IPS DF 4.7 (cell line): Measurements from ENCODE around the gene PCNX2.

Experiments
- DNase-seq: peaks from one replicate; pipeline ENCODE4 v3.0.0-alpha.2; 2013; ENCODE audit warnings: low spot score; ENCODE audit errors: extremely low read depth

The PCNX2 gene

DNA sequence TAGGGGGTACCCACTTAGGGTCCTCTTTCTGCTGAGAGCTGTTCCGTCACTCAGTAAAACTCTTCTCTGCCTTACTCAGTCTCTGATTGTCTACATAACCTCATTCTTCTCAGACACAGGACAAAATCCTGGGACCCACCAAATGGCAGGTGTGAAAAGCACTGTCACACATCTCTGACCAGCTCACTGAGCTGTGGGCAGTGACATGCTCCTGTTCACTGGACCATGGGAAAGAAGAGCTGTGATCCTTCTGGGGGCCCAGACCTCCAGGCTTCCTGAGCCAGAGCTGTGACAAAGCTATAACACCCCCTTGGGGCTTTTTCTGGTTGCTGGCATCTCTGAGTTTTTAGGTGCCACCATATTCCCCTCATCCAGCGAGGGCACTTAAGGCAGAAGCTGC is 229.4 kb downstream of the PCNX2 start:
- no peak for DNase-seq

DNA sequence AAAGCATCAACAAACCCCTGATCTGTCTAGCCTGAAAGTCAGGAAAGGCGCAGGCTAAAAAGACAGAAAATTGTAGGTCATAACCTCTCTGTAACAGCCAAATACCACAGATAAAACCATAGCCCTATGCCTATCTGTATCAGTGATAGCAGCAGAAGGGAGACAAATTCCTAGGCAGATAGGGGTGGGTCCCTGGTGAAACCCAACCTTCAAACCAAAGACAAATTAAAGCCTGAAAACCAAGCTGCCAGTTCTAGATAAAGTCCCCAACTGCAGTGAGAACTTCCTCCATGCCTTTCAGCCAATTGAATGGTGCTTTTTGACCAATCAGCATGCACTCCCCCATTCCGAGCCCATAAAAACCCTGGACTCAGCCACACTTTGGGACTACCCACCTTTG is 229.8 kb downstream of the PCNX2 start:
- no peak for DNase-seq

DNA sequence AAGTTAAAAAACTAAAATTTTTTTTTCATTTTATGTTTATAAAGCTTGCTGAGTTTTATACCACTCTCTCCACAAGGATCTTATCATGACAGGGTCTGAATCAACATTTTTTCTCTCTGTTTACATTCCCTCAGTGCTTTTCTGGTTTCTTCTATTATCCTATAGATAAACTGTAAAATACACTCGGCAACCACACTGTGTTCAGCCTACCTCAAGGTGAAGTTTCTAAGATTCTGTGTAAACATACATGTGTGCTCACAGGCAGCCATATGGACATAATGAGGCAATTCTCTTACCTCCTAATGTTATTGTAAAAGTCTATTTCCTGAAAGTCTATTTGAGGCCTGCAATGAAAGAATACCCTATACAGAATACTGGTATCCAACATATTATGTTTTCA is 230.5 kb downstream of the PCNX2 start:
- no peak for DNase-seq

DNA sequence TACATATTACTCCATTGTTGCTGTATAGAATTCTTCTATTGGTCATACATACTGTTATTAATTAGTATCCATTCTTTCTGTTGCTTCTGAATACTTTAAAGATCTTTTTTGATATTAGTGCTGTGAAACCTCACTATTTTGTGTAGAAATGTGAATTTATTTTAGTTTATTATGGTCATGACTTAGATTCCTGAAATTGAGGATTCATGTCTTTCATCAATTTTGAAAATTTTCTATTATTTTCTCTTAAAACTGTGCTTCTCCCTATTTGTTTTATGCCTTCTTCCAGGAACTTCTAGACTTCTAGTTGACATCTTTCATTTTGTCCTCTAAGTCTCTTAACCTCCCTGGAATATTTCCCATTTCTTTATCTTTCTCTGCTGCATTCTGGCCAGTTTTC is 232.1 kb downstream of the PCNX2 start:
- no peak for DNase-seq

DNA sequence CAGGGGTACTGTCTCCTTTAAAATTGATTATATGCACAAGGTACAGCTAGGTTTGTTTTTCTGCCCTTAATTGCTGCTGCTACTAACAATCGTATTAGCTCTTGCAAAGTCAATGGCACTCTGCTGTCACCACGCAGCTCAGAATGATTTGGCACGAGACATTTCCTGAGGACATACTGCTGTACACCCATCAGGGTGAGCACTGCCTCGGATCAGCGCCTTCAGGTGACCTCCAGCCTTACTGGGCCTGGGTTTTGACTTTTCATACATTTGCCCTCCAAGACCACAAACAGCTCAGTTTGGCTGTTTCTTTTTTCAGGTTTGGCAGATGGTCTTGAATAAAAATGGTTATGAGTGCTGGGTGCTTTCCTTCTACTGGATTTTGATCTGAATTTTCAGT is 234.3 kb downstream of the PCNX2 start:
- no peak for DNase-seq

DNA sequence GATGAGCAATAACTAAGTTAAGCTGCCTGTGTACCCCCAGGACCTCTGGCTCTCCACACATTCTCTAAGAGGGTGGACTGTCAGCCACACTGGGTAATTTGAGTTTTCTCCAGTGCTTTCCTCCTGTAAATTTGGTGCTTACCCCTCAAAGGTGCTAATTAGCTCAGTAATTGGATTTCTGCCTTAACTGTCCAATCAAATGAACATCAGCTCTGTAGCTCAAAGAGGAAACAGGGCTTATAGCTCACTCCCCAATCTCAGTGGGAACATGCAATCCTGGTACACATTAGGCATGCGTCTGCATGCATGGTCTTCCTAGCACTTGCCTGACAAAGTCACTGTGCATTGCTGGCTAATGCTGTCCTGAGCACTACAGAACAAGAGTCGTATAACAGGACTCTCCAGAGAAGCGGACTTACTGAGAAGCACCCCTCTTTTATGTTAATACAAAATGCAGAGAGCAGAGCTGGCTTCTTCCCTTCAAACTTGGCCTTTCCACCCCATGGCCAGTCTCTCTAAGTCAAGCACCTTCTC is 235.0 kb downstream of the PCNX2 start:
- no peak for DNase-seq

DNA sequence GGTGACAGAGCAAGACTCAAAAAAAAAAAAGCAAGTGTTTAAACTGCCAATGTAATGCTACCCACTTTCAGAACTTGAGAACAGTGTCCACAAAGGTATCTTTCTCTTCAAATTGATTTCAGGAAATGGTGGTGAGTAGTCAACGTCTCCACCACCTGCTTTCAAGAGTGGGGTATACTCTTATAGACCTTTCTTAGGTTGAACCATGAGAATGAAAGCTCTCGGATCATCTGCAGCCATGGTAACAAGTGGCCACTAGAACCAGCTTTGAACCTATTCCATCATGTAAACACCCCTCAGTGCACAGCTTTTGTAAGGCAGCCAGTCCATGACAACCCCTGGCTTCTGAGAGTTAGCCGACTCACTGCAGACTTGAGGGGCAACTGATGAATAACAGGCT is 237.7 kb downstream of the PCNX2 start:
- no peak for DNase-seq

DNA sequence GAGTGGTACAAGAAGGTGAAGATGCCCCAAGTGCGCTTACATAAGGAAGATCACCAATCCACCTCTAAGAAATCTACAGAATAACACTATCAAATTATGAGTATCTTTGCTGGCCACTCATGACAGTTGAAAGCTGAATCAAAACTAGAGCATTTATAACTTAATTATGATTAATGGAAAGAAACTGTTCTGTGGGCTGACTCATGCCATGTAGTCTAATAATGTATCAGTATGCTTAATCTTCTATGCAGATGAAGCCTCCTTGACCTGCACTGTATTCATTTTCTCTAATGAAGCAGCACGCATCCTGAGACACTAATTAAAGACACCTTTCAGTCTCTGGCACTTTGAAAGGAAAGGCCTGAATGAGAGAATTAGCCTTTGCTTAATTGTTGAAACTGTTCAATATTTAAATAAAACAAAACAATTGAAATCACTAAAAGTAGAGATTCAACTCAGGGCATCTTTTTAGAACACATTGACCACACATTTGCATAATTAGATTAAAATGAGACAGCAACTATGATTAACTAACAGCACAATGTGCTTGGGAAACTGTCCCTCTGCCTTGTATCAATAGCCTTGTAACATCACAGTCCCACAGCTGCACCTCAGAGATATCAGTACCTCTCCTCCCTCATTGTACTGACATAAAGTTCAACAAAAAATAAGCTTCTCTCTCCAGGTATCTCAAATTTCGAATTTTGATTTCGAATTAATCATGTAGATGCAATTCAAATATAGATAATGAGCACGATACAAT is 239.5 kb downstream of the PCNX2 start:
- no peak for DNase-seq

DNA sequence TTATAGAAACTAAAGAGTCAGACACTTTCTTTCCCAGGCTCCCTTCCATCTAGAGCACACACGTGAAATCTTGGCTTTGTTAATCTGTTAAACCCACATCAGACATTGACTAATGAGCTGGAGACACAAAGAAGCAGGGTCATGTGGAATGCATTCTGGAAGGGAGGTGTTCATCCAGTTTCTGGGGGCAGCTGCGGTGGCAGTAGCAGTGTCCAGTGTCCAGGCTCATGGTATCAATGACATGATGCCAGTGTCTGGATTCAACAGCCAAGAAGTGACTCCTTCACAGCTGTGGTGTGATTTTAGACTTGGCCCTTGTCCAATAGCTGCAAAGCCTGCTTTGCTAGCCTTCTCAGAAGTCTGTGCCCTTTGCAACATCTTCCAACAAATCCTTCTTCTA is 249.9 kb downstream of the PCNX2 start:
- DNase-seq = no peak

DNA sequence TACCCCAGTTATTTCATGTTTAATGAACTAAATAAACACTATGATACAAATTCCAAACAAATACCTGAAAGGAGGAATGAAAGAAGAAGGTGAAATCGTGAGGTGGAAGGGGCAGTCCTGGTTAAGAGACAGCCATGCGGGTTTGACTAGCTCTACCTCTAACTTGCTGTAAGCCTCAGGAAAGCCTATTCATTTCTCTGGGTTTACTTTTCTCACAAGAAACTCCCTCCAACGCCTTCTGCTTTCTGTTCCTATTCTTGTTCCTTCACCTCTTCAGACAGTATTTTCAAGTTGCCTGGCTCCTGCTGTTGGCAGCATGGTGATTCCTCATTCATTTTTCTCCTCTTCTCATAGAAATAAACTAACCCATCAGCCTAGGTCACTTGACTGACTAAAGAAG is 252.7 kb downstream of the PCNX2 start:
- DNase-seq = no peak

DNA sequence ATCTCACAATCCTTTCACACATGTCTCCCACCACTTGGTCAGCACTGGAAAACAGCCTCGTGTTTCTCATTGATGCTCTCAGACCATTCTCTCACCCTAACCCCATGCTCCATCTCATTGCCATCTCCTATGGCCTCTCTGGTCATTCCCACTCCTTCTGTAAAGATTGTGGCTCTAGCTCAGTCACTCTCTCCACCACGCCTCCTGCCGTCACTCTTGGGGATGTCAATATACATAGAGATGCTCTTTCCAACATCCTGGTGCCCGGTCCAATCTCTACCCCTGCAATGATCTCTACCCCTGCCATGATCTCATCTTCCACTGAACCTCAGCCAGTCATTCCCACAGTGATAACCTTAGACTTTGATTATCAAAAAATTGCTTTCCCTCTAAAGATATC is 255.0 kb downstream of the PCNX2 start:
- DNase-seq = no peak

DNA sequence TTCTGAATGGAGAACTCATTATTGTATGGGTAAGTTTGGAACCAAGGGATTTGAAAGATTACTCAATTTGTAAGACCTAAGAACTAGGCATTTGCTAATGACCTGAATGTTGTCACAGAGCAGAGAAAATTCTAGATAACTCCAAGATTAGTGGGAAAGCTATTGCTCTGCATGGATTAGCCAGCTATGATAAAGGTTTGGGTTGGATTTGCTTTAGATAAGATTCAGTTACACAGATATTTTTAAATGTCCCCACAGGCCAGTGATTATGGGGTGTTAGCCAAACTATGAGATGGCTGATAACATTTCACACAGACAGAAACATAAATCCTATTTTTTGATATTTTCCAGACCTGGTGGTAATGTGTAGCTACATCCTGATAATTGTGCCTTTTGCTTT is 256.9 kb downstream of the PCNX2 start:
- no peak for DNase-seq

DNA sequence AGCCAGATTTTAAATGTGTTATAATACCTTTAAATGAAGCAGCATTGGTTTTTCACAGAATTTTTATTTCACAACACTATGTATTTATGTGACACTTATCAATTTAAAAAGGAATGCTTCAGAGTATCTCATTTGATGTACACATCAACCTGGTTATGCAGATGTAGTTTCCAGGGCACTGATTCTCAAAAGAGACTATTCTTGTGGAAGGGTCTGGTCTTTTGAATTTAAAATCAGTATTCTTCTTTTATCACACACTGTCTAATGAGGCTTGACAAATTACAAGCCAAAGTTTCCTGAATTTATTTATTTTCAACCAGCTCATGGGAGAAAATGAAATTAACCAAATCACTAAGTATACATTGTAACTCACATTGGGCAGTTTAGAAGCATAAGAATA is 257.7 kb downstream of the PCNX2 start:
- DNase-seq = no peak

DNA sequence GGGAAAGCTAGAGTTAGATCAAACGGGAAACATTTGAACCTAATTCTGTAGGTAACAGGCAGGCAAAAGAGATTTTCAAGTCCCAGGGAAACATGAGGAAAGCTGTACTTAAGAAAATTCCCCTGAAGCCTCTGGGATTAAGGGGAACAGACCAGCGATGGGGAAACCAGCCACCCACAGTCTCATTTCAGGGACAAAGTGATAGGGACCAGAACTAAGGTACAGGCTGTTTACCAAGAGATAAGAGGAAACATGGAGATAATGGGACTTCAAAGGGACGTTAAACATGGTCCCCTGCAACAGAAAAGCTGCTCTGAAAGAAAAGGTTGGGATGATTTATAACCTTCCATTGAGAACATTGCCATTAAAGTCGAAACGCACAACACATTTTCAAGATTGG is 260.7 kb downstream of the PCNX2 start:
- DNase-seq = no peak

DNA sequence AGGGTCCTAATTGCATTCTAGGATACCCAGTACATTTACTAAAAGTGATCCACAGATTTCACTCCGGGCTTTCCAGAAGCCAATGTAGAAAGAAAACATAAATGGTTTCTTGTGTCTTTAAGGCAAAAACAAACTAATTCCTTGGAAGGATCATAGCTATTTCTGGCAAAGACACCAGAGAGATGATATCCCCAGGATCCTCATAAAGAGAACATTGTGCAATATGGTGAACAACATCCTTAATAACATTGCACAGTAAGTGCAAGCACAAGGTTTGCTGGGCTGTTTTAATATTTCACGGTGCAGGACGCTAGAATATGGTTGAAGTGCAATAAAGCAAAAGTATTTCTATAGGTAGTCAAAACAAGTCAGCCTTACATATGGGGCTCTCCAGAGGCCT is 262.2 kb downstream of the PCNX2 start:
- no peak for DNase-seq

DNA sequence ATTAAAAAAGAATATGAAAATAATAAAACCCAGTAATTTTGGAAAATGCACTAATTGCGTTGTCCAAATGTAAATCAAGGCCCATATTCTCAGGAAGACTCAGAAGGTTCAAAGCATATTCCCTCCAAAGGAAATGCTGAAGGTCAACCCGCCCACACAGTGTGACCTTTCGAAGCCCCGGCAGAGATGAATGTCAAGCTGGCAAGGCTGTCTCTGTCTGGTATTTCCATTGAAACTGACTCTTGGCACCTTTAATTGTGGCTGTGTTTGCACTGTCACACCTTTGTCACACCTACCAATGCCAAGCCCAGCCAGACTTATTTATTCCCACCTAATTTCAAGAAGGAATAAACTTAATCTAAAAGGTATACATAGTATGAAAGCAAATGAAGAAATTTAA is 262.6 kb downstream of the PCNX2 start:
- DNase-seq = no peak

DNA sequence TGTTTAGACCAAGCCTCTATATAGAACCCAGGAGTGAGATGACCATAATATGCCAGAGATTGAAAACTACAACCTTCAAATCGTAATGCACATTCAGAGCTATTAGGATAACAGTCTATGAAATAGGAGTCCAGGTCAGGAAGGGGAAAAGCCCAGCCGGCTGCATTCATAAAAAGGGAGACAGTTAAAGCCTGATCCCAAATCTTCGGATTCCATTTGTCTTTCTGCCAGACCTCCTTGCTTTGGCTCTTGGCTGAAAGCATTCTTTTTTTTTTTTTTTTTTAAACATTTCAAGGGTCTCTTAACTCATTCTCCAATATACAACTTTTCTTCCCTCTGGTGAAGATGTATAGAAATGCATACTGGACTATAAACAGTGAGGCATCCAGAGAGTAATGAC is 264.0 kb downstream of the PCNX2 start:
- DNase-seq = no peak

DNA sequence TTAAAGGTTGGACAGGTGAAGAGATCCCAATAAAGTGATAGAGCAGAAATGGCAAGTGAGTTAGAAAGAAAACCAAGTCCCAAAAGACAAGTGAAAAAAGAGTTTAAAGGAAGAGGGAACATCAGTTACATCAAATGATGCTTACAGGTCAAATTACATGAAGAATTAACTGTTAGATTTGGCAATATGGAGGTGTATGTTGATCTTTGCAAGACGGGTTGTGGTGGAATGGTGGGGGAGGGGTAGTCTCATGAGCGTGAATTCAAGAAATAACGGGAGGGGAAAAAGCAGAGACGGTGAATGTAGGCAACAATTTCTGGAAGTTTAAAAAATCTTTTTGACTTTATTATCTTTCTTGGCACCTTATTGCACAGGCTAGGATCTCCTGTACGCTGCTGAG is 268.5 kb downstream of the PCNX2 start:
- no peak for DNase-seq

DNA sequence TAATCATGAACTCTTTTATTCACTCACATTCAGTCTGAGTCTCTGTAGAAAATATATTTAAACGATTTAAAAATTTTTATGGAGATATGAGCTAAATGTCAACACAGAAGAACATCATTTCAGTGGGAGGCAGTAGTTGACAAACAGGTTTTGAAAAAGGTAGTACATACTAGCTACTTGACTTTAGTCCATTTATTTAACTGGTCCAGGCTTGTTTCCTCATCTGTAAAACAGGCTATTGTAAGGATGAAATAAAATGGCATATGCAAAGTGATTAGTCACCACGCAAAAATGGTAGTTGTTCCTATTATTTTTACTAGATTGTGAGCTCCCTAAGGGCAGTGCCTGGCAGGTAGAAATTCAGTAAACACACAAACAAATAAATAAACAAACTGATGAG is 270.0 kb downstream of the PCNX2 start:
- no peak for DNase-seq

DNA sequence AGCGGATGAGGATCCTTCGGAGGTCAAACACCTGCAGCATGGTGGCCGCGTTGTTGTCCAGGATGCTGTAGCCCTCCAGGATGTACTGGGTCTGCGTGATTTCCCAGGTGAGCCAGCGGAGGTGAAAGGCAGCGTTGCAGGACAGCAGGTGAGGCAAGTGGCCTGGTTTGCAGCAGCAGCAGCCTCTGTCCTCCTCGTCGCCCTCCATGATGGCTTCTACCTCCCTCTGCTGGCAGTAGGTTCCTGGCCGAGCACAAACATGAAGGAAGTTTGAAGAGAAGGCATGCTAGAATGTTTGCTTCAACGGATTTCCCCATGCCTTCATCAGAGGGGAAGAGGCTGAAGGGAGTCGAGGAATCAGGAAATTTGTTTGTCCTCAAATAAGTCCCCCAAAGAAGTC is 270.4 kb downstream of the PCNX2 start:
- DNase-seq = peak; percentile 7

DNA sequence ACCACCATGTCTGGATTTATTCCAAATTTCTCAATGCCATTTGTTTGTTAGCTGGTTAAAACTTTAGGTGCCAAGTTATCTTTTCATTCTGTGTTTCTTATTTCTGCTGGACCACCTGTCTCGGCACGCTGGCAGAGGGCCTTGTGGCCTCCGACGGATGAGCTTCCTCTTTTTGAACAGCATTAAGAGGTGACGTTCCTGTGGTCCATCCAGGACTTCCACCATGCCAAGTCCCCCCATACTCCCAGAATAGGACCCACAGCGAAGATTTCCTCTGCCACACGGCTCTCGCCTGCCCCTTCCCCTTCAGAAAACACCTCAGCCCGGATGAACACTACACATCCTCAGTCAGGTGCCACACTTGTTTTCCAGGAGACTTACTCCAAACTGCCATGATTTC is 271.3 kb downstream of the PCNX2 start:
- no peak for DNase-seq

DNA sequence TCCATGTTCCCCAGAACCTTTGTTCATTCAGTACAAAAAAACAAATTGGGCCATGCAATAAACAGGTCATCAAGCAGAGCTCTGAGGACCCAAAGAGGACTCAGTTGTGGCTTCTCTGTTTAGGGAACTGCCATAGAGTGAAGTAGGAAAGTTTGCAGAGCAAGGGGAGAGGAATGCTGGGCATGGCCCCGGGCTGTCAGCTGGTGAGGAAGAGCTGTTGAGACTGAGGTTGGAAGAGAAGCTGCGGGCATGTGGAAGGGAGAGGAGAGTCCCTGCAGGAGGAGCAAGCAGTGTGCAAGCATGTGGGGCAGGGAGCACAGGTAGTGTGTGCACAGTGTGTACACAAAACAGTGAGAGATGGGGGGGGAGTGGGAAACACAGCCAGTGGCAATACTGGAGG is 273.3 kb downstream of the PCNX2 start:
- DNase-seq = no peak

DNA sequence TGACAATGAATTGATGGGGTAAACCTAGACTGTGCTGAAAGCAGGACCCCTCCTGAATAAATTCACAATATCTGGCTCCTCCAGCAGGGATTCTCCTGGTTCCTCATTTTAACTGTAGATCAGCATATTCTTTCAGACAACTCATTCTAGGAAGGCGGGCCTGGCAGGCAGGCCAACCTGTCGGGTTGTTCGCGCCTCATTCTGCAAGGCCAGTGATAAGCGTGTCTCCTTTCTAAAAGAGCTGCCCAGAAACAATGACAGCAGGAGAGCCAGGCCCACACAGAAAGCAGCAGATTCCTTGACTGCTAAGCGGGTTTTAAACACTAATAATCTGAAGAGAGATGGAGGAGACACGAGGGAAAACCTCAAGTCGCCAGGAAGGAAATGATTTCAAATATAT is 275.1 kb downstream of the PCNX2 start:
- no peak for DNase-seq
